GM12878 (cell line): Measurements from ENCODE around the gene DKC1. TPM values are rescaled to one million over a fixed set of nuclear protein-coding genes. Genes with fewer than 3 reads are reported as not detected.

Experiments
- ATAC-seq: fragments of 200-7000 bp; cut with Tn5 transposase; 3 replicates; pipeline ENCODE4 v1.9.1; 2020; ENCODE audit warnings: mild to moderate bottlenecking, moderate library complexity
- BruUV-seq: library from RNA; stranded (reverse); fragments of 400-500 nt; replicated peaks from 2 replicates; lab custom pipeline; 2021; lab: Mats Ljungman, UMichigan
- CTCF ChIA-PET: fragments of 300-600 bp; sonication (Branson Sonifier 250); formaldehyde crosslinking; extraction: SDS; loops from one replicate; lab custom pipeline; 2021; ENCODE audit warnings: inconsistent platforms; lab: Yijun Ruan, JAX
- POLR2A ChIA-PET: fragments of 350-600 bp; formaldehyde crosslinking; extraction: SDS; loops from one replicate; lab custom pipeline; 2021; ENCODE audit warnings: inconsistent platforms; lab: Charles Lee
- RAD21 ChIA-PET: fragments of 300-600 bp; sonication (Branson Sonifier 250); formaldehyde crosslinking; loops from one replicate; lab custom pipeline; 2023; ENCODE audit warnings: antibody characterized with exemption; ENCODE audit not compliant: unreplicated experiment; lab: Charles Lee
- SMC1A ChIA-PET: fragments of 300-600 bp; sonication (Branson Sonifier 250); formaldehyde crosslinking; loops from one replicate; lab custom pipeline; 2023; ENCODE audit not compliant: unreplicated experiment, uncharacterized antibody; lab: Charles Lee
- DNase-seq: peaks from one replicate; pipeline ENCODE4 v3.0.0-alpha.2; 2011; ENCODE audit warnings: low read depth, low spot score
- FAIRE-seq: peaks from 3 replicates; lab custom pipeline; 2011; peaks lifted over from hg19 to GRCh38; lab: Jason Lieb, UNC
- H2AFZ ChIP-seq: 2 replicates; pipeline ENCODE4 v1.6.0; 2011; ENCODE audit warnings: low read depth, low read length, control low read depth; ENCODE audit not compliant: control insufficient read depth
- H3K27ac ChIP-seq: 2 replicates; pipeline ENCODE4 v1.5.1; 2011; ENCODE audit warnings: control low read depth; ENCODE audit not compliant: control insufficient read depth, insufficient read depth
- H3K27me3 ChIP-seq, 2 experiments: replicated peaks in 1 of 2; 2 replicates each; pipeline versions ENCODE4 v1.6.0 to v1.6.1; 2011; ENCODE audit warnings: low read length in 1 of 2; ENCODE audit not compliant: control insufficient read depth in 2 of 2, insufficient read depth in 2 of 2
- H3K36me3 ChIP-seq, 2 experiments: 2 replicates each; pipeline ENCODE4 v1.5.1; 2011; ENCODE audit warnings: low read length in 1 of 2; ENCODE audit not compliant: control insufficient read depth in 2 of 2, insufficient read depth in 2 of 2
- H3K4me1 ChIP-seq: 2 replicates; pipeline ENCODE4 v1.6.1; 2011; ENCODE audit warnings: mild to moderate bottlenecking, low read length, moderate library complexity, mixed read lengths; ENCODE audit not compliant: control insufficient read depth, insufficient read depth
- H3K4me2 ChIP-seq: 2 replicates; pipeline ENCODE4 v1.6.0; 2011; ENCODE audit warnings: control low read depth; ENCODE audit not compliant: control insufficient read depth, insufficient read depth
- H3K4me3 ChIP-seq: fragments of 200-600 bp; sonication (generic); 2 replicates; pipeline ENCODE4 v1.5.1; 2016
- H3K79me2 ChIP-seq: 2 replicates; pipeline ENCODE4 v1.6.0; 2011; ENCODE audit warnings: low read length; ENCODE audit not compliant: control insufficient read depth, insufficient read depth
- H3K9ac ChIP-seq: 2 replicates; pipeline ENCODE4 v1.8.0; 2011; ENCODE audit warnings: low read length, control low read depth, mixed read lengths; ENCODE audit not compliant: control insufficient read depth, insufficient read depth
- H3K9me3 ChIP-seq: replicated peaks from 3 replicates; pipeline ENCODE4 v1.5.1; 2011; ENCODE audit warnings: mild to moderate bottlenecking, low read length; ENCODE audit not compliant: control insufficient read depth, insufficient read depth
- H4K20me1 ChIP-seq: 2 replicates; pipeline ENCODE4 v1.6.0; 2011; ENCODE audit not compliant: control insufficient read depth, insufficient read depth
- IKZF2 ChIP-seq, 2 experiments: fragments of 450-650 bp; IDR thresholded peaks; 2 replicates each; pipeline ENCODE4 v1.6.1; 2017; ENCODE audit warnings: mild to moderate bottlenecking in 2 of 2, moderate library complexity in 2 of 2
- KDM1A ChIP-seq: fragments of 200-600 bp; sonication (generic); IDR thresholded peaks from 2 replicates; pipeline ENCODE4 v1.6.1; 2016; ENCODE audit warnings: borderline replicate concordance
- NRF1 ChIP-seq: conservative IDR thresholded peaks from 2 replicates; pipeline ENCODE4 v1.6.1; 2011; ENCODE audit warnings: mild to moderate bottlenecking, low read depth, low read length, improper control_type of control experiment
- SREBF2 ChIP-seq: IDR thresholded peaks from 2 replicates; pipeline ENCODE4 v1.6.1; 2012; ENCODE audit warnings: mild to moderate bottlenecking, low read length
- ZNF592 ChIP-seq: fragments of 450-650 bp; IDR thresholded peaks from 2 replicates; pipeline ENCODE4 v1.6.1; 2017; ENCODE audit warnings: mild to moderate bottlenecking, moderate library complexity
- WGBS: methylation state at CpG from one replicate; pipeline ENCODE4 v1.1.6; 2016; ENCODE audit warnings: low lambda C conversion rate; ENCODE audit not compliant: insufficient replicate concordance, insufficient coverage; ENCODE audit errors: missing lambda C conversion rate; 5-methylcytosine and 5-hydroxymethylcytosine counted together
- in situ Hi-C: fragments of 300-500 bp; cut with MboI; formaldehyde crosslinking; loops from 9 replicates; pipeline ENCODE4 v1.14.3; 2018; ENCODE audit warnings: mixed read lengths
- intact Hi-C: fragments of 100-400 bp; cut with micrococcal nuclease; formaldehyde crosslinking; loops from one replicate; pipeline ENCODE4 v1.14.2; 2022; ENCODE audit not compliant: unreplicated experiment
- polyA plus RNA-seq, 11 experiments: library from polyadenylated mRNA; depleted of rRNA in 4 of 11; unstranded in 6 of 11; stranded (reverse) in 5 of 11; fragments of >200 nt; fragmentation: Nextera tagmentation in 4 of 11; fragmentation: Illumina TruSeq in 1 of 11; extraction: Ambion mirVana in 4 of 11; extraction: Trizol in 1 of 11; gene quantifications; 1 replicate in 1 of 11; 2 replicates in 10 of 11; pipeline versions ENCODE4 v1.2.1 to v1.2.3, GENCODE V29; 2011 to 2016; ENCODE audit warnings: inconsistent platforms in 2 of 11, missing spikeins in 2 of 11, low read depth in 1 of 11
- total RNA-seq, 4 experiments: library from RNA; depleted of rRNA in 3 of 4; stranded (reverse); fragments of >200 nt in 3 of 4; fragmentation: Illumina TruSeq in 1 of 4; extraction: Trizol in 1 of 4; gene quantifications; 2 replicates each; pipeline versions ENCODE4 v1.2.1 to v1.2.3, GENCODE V29; 2013 to 2021

Gene DKC1
- total and polyA plus RNA-seq, 10 of the 15 experiments (the other 5 are each of a cell fraction or from before 2014, with no cell fraction given), result 70.1 to 159 (median 116) TPM

DNA sequence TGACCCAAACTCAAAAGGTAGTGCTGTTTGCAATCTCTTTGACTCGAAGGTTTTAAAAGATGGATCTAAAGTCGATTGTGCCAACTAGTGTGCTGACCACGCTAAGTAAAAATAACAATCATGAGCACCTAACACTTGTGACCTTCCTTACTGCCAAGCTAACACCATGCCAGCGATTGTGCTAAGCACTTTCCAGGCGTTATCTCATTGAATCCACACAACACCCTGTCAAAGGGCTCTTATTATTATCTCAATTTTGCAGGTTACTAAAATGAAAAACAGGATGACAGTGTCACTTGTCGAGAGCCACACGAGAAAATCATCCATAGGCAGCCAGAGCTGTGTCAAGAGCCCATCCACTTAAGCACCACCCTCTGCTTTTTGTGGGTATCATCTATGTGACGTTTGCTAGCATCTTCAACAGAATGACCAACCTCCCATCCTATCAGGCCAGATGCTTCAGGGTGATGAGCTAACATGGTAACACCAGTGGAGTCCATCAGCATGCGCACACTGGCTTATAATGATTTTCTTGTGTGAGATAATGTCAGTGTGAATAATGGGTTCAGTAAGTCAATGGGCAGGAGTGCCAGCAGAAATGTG is 10.9 kb upstream of the DKC1 start:
- ChIA-PET RAD21 (no interaction called here), CTCF (interaction anchor here (0.7 to 1.2 kb wide), 2 partner anchors 11 to 39 kb away, joined by 3 to 4 read pairs; partner anchors contain the start of gene DKC1), SMC1A (interaction anchor here (1.4 kb wide), 1 partner anchor 77 kb away, joined by 5 read pairs; no protein-coding TSS in a partner anchor), POLR2A (interaction anchor here (0.5 kb wide), 1 partner anchor 38 kb away, joined by 6 read pairs; no protein-coding TSS in a partner anchor)
- WGBS, result 50% methylated on average over 9 of the region's 9 CpGs
- no peaks in the 10 kb centered on the region for H3K4me1 ChIP-seq
- H3K4me2 ChIP-seq, result no peak overlapping the region
- no peaks in the 10 kb centered on the region for H3K79me2 ChIP-seq
- no peak overlapping the region for H3K4me3 ChIP-seq
- H3K9ac ChIP-seq, result no peak overlapping the region
- no peak for DNase-seq
- no peak for TF ChIP-seq ZNF592
- TF ChIP-seq NRF1, result no peak
- TF ChIP-seq IKZF2 (IDR thresholded peaks at IDR 0.05), result no peak
- TF ChIP-seq SREBF2, result no peak
- TF ChIP-seq KDM1A, result no peak
- no peaks in the 10 kb centered on the region for H3K9me3 ChIP-seq
- H4K20me1 ChIP-seq, result no peaks in the 10 kb centered on the region
- no peak overlapping the region for H3K27ac ChIP-seq
- H3K27me3 ChIP-seq, result no peaks in the 10 kb centered on the region
- no peaks in the 10 kb centered on the region for H3K36me3 ChIP-seq
- no peak overlapping the region; the same call in 1 of the 2 replicates for H2AFZ ChIP-seq
- intact Hi-C loops, result no loop called here
- no TSS peak for BruUV-seq
- in situ Hi-C loops, result no loop called here
- no peak for FAIRE-seq
- no peak for ATAC-seq
